GM12878 (cell line): ENCODE measurements around the gene RNLS.

ENCODE experiments used
- BRCA1 ChIP-seq: IDR thresholded peaks from 2 replicates; pipeline ENCODE4 v1.6.1; 2011; ENCODE audit warnings: low read depth, low read length, improper control_type of control experiment
- CHD2 ChIP-seq: IDR thresholded peaks from 2 replicates; pipeline ENCODE4 v1.6.1; 2011; ENCODE audit warnings: low read depth, low read length, improper control_type of control experiment, borderline replicate concordance
- EZH2 ChIP-seq: IDR thresholded peaks from 2 replicates; pipeline ENCODE4 v1.6.1; 2012; ENCODE audit warnings: low read depth, mild to moderate bottlenecking, control low read depth, inconsistent platforms, low read length, borderline replicate concordance; ENCODE audit not compliant: control insufficient read depth
- POLR2A ChIP-seq: IDR thresholded peaks from 2 replicates; pipeline ENCODE4 v1.6.1; 2011; ENCODE audit warnings: low read depth, mild to moderate bottlenecking, low read length
- POLR2AphosphoS2 ChIP-seq: IDR thresholded peaks from 2 replicates; pipeline ENCODE4 v1.6.1; 2011; ENCODE audit warnings: low read depth, mild to moderate bottlenecking, low read length, improper control_type of control experiment, moderate library complexity
- RBBP5 ChIP-seq: fragments of 200-600 bp; sonication (generic); conservative IDR thresholded peaks from 2 replicates; pipeline ENCODE4 v1.6.1; 2016
- SMAD5 ChIP-seq: IDR thresholded peaks from 2 replicates; pipeline ENCODE4 v1.6.1; 2016; ENCODE audit warnings: antibody characterized with exemption, low read depth
- TF ChIP-seq, protein P1 (sequence below), 3 experiments: IDR thresholded peaks in 2 of 3; conservative IDR thresholded peaks in 1 of 3; 2 replicates each; pipeline ENCODE4 v1.5.1; 2011; ENCODE audit warnings: low read depth in 3 of 3, low read length in 3 of 3, mild to moderate bottlenecking in 3 of 3, control low read depth in 2 of 3, moderate library complexity in 2 of 3, inconsistent platforms in 1 of 3, mixed read lengths in 1 of 3; ENCODE audit not compliant: control insufficient read depth in 2 of 3, insufficient read depth in 1 of 3; ENCODE audit errors: extremely low read depth in 1 of 3

DNA sequence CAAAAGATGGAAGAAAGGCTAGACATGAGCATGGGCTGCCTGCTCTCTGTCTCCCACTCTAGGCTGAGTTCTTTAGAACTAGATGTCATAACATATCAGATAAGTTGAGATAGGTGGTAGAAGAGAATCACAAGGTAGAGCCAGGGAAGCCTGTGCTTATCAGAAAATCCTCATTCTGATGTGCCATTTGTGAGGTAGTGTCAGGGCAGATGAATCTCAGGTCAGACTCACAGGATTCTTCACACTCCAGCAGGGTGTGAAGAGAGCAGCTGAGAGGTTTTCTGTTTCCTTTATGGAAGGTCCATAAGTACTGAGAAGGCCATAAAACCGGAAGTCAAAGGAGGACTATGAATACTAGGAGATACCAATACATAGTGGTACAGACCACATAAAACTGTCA lies 132.9 kb downstream of the RNLS start:
- TF ChIP-seq RBBP5 (no peak), POLR2AphosphoS2 (no peak), SMAD5 (no peak), POLR2A (no peak), BRCA1 (no peak), CHD2 (no peak), EZH2 (no peak)
- TF ChIP-seq, protein P1, sequence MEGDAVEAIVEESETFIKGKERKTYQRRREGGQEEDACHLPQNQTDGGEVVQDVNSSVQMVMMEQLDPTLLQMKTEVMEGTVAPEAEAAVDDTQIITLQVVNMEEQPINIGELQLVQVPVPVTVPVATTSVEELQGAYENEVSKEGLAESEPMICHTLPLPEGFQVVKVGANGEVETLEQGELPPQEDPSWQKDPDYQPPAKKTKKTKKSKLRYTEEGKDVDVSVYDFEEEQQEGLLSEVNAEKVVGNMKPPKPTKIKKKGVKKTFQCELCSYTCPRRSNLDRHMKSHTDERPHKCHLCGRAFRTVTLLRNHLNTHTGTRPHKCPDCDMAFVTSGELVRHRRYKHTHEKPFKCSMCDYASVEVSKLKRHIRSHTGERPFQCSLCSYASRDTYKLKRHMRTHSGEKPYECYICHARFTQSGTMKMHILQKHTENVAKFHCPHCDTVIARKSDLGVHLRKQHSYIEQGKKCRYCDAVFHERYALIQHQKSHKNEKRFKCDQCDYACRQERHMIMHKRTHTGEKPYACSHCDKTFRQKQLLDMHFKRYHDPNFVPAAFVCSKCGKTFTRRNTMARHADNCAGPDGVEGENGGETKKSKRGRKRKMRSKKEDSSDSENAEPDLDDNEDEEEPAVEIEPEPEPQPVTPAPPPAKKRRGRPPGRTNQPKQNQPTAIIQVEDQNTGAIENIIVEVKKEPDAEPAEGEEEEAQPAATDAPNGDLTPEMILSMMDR (IDR thresholded peaks at IDR 0.05 in 2 of 3, conservative IDR thresholded peaks at IDR 0.05 in 1 of 3; ENCODE audit: control insufficient read depth in 2 of 3, extremely low read depth in 1 of 3, insufficient read depth in 1 of 3, low read depth in 3 of 3, low read length in 3 of 3): no peak
